NCI-H1417 (cell line): ENCODE results near the gene ARHGAP6.
A peak's percentile ranks its signal among the peaks of the same experiment; 100 is the strongest.
"Not testable (repeated sequence)": the region's sequence is repeated elsewhere in the genome, so short reads cannot be mapped to it uniquely, and the experiment has no call there.

ENCODE experiments used
- DNase-seq, 3 experiments: peaks; one replicate each; lab custom pipeline; 2025; lab: John Stamatoyannopoulos, UW

The ARHGAP6 gene

GRCh38 chrX:11254417-11255109 is 411.2 kb downstream of the ARHGAP6 start:
- no peak for DNase-seq

GRCh38 chrX:11244636-11245035 is 421.1 kb downstream of the ARHGAP6 start:
- no peak for DNase-seq

- no peak for DNase-seq
These were observed 423.0 kb downstream of the ARHGAP6 start for GRCh38 chrX:11242704-11243103.

- DNase-seq, result no peak
These were observed 424.0 kb downstream of the ARHGAP6 start for GRCh38 chrX:11241720-11242119.

- peak in 1 of 3 experiments; percentile 17 for DNase-seq
These were observed 426.5 kb downstream of the ARHGAP6 start for GRCh38 chrX:11239230-11239629.

GRCh38 chrX:11235377-11235776 is 430.3 kb downstream of the ARHGAP6 start:
- not testable (repeated sequence) for DNase-seq

GRCh38 chrX:11215191-11215921 is 450.4 kb downstream of the ARHGAP6 start:
- DNase-seq, result no peak

GRCh38 chrX:11214346-11215190 is 451.2 kb downstream of the ARHGAP6 start:
- DNase-seq, result no peak

GRCh38 chrX:11212741-11213140 is 453.0 kb downstream of the ARHGAP6 start:
- no peak for DNase-seq

GRCh38 chrX:11210415-11210801 is 455.3 kb downstream of the ARHGAP6 start:
- DNase-seq, result no peak

GRCh38 chrX:11209798-11210414 is 455.8 kb downstream of the ARHGAP6 start:
- DNase-seq, result no peak

GRCh38 chrX:11206716-11207115 is 459.0 kb downstream of the ARHGAP6 start:
- no peak for DNase-seq

- DNase-seq, result no peak
These were observed 459.9 kb downstream of the ARHGAP6 start for GRCh38 chrX:11205796-11206195.

GRCh38 chrX:11197671-11198070 is 468.0 kb downstream of the ARHGAP6 start:
- peak in 1 of 3 experiments; percentile 38 for DNase-seq

GRCh38 chrX:11196476-11196875 is 469.2 kb downstream of the ARHGAP6 start:
- no peak for DNase-seq

- peak in 2 of 3 experiments; percentile 44 to 75 for DNase-seq
These were observed 472.7 kb downstream of the ARHGAP6 start for GRCh38 chrX:11193035-11193469.

- peak; percentile 81 to 98 (median 93) for DNase-seq
These were observed 474.8 kb downstream of the ARHGAP6 start for GRCh38 chrX:11190745-11191510.

GRCh38 chrX:11189097-11189496 is 476.6 kb downstream of the ARHGAP6 start:
- no peak for DNase-seq

- no peak for DNase-seq
These were observed 477.1 kb downstream of the ARHGAP6 start for GRCh38 chrX:11188664-11189063.

- DNase-seq, result no peak
These were observed 478.7 kb downstream of the ARHGAP6 start for GRCh38 chrX:11187001-11187400.

- DNase-seq, result peak in 2 of 3 experiments; percentile 19 to 33
These were observed 479.9 kb downstream of the ARHGAP6 start for GRCh38 chrX:11185861-11186260.
